PC-9 (cell line): Measurements from ENCODE around the gene KIF11. TPM values are rescaled to one million over a fixed set of nuclear protein-coding genes. Genes with fewer than 3 reads are reported as not detected.
"Not testable (repeated sequence)": the region's sequence is repeated elsewhere in the genome, so short reads cannot be mapped to it uniquely, and the experiment has no call there.

Source experiments
- BruUV-seq: library from RNA; stranded (reverse); fragments of 400-500 nt; replicated peaks from 2 replicates; lab custom pipeline; 2021; lab: Mats Ljungman, UMichigan
- CTCF ChIA-PET: fragments of 300-600 bp; sonication (Branson Sonifier 250); formaldehyde crosslinking; loops from one replicate; lab custom pipeline; 2022; ENCODE audit warnings: antibody characterized with exemption; lab: Charles Lee
- POLR2A ChIA-PET: fragments of 300-600 bp; sonication (Branson Sonifier 250); formaldehyde crosslinking; loops from one replicate; lab custom pipeline; 2022; ENCODE audit warnings: antibody characterized with exemption; ENCODE audit not compliant: unreplicated experiment; lab: Charles Lee
- DNase-seq, 2 experiments: peaks; one replicate each; pipeline versions ENCODE4 v3.0.0 to v3.0.0-alpha.2; 2015 to 2022; ENCODE audit warnings: mixed read lengths in 1 of 2
- H2AFZ ChIP-seq: fragments of 200-600 bp; sonication (generic); 2 replicates; pipeline ENCODE4 v1.8.1; 2017; ENCODE audit warnings: antibody characterized with exemption
- H3F3A ChIP-seq: fragments of 200-600 bp; sonication (generic); 2 replicates; pipeline ENCODE4 v1.8.1; 2017; ENCODE audit warnings: antibody characterized with exemption, mild to moderate bottlenecking, low read depth; ENCODE audit not compliant: insufficient read depth
- H3K27ac ChIP-seq: fragments of 200-600 bp; sonication (generic); 2 replicates; pipeline ENCODE4 v1.6.1; 2016; ENCODE audit warnings: mixed run types
- H3K27me3 ChIP-seq: fragments of 200-600 bp; sonication (generic); 2 replicates; pipeline ENCODE4 v1.6.1; 2016; ENCODE audit warnings: low read depth, mixed run types; ENCODE audit not compliant: insufficient read depth
- H3K36me3 ChIP-seq: fragments of 200-600 bp; sonication (generic); 2 replicates; pipeline ENCODE4 v1.6.1; 2016; ENCODE audit warnings: low read depth, mixed run types
- H3K4me1 ChIP-seq: fragments of 200-600 bp; sonication (generic); replicated peaks from 2 replicates; pipeline ENCODE4 v1.6.1; 2016; ENCODE audit warnings: mixed run types; ENCODE audit not compliant: insufficient read depth
- H3K4me2 ChIP-seq: fragments of 200-600 bp; sonication (generic); 2 replicates; pipeline ENCODE4 v1.6.1; 2017; ENCODE audit warnings: mixed run types
- H3K4me3 ChIP-seq: fragments of 200-600 bp; sonication (generic); 2 replicates; pipeline ENCODE4 v1.6.1; 2016; ENCODE audit warnings: mixed run types
- H3K79me2 ChIP-seq: fragments of 200-600 bp; sonication (generic); 2 replicates; pipeline ENCODE4 v1.6.1; 2017; ENCODE audit warnings: low read depth, mixed run types
- H3K9me2 ChIP-seq: fragments of 200-600 bp; sonication (generic); 2 replicates; pipeline ENCODE4 v1.8.1; 2017; ENCODE audit warnings: mild to moderate bottlenecking; ENCODE audit not compliant: insufficient read depth
- H3K9me3 ChIP-seq: fragments of 200-600 bp; sonication (generic); 2 replicates; pipeline ENCODE4 v1.8.1; 2016; ENCODE audit warnings: low read depth; ENCODE audit not compliant: insufficient read depth
- H4K20me1 ChIP-seq: fragments of 200-600 bp; sonication (generic); 2 replicates; pipeline ENCODE4 v1.8.1; 2017; ENCODE audit not compliant: insufficient read depth
- EZH2 ChIP-seq: fragments of 200-600 bp; sonication (generic); IDR thresholded peaks from 2 replicates; pipeline ENCODE4 v1.8.0; 2017; ENCODE audit warnings: antibody characterized with exemption, low read depth
- intact Hi-C: fragments of 100-400 bp; cut with micrococcal nuclease; formaldehyde crosslinking; loops from one replicate; pipeline ENCODE4 v1.10.0; 2022; ENCODE audit not compliant: unreplicated experiment
- total RNA-seq: library from RNA; stranded (reverse); gene quantifications from 2 replicates; pipeline ENCODE4 v1.2.3, GENCODE V29; 2021
- TF ChIP-seq, protein P1 (sequence below): fragments of 200-600 bp; sonication (generic); conservative IDR thresholded peaks from 2 replicates; pipeline ENCODE4 v1.6.1; 2017; ENCODE audit warnings: mixed run types, antibody characterized with exemption, mild to moderate bottlenecking, moderate library complexity

The KIF11 gene
- total RNA-seq, 1 experiment from 2014 or later, result 35.7 TPM

GRCh38 chr10:92567952-92568600 lies 24.9 kb upstream of the KIF11 start:
- DNase-seq, result peak in 1 of 2 experiments; percentile 79
- BruUV-seq, result no TSS peak

GRCh38 chr10:92569071-92569470 lies 23.9 kb upstream of the KIF11 start:
- TF ChIP-seq EZH2, result no peak
- TF ChIP-seq, protein P1, sequence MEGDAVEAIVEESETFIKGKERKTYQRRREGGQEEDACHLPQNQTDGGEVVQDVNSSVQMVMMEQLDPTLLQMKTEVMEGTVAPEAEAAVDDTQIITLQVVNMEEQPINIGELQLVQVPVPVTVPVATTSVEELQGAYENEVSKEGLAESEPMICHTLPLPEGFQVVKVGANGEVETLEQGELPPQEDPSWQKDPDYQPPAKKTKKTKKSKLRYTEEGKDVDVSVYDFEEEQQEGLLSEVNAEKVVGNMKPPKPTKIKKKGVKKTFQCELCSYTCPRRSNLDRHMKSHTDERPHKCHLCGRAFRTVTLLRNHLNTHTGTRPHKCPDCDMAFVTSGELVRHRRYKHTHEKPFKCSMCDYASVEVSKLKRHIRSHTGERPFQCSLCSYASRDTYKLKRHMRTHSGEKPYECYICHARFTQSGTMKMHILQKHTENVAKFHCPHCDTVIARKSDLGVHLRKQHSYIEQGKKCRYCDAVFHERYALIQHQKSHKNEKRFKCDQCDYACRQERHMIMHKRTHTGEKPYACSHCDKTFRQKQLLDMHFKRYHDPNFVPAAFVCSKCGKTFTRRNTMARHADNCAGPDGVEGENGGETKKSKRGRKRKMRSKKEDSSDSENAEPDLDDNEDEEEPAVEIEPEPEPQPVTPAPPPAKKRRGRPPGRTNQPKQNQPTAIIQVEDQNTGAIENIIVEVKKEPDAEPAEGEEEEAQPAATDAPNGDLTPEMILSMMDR, result no peak
- Histone ChIP-seq H3K79me2 (peaks cover 79% of the 10 kb centered on the region), H3K4me2 (no peak overlapping the region), H3K9me3 (no peaks in the 10 kb centered on the region), H3F3A (peaks cover 5% of the 10 kb centered on the region; the same call in 1 of the 2 replicates), H4K20me1 (no peaks in the 10 kb centered on the region), H3K4me1 (peaks cover 27% of the 10 kb centered on the region), H3K27me3 (no peaks in the 10 kb centered on the region), H3K27ac (peak overlapping the region; percentile 52), H2AFZ (no peak overlapping the region), H3K9me2 (no peaks in the 10 kb centered on the region), H3K4me3 (no peak overlapping the region), H3K36me3 (no peaks in the 10 kb centered on the region)
- DNase-seq, result no peak
- CTCF ChIA-PET, result no interaction called here
- no TSS peak for BruUV-seq
- POLR2A ChIA-PET, result no interaction called here
- intact Hi-C loops, result no loop called here

More at GRCh38 chr10:92567952-92568600, 24.9 kb upstream of the KIF11 start:
- no peak overlapping the region for H2AFZ ChIP-seq
- peaks cover 27% of the 10 kb centered on the region for H3K4me1 ChIP-seq
- H3K36me3 ChIP-seq, result no peaks in the 10 kb centered on the region
- no peak for TF ChIP-seq EZH2
- TF ChIP-seq, protein P1, result no peak
- H3K9me3 ChIP-seq, result no peaks in the 10 kb centered on the region
- ChIA-PET POLR2A (interaction anchor here (0.7 kb wide), 1 partner anchor 420 kb away, joined by 4 read pairs; no protein-coding TSS in a partner anchor), CTCF (no interaction called here)
- no peaks in the 10 kb centered on the region for H3K9me2 ChIP-seq
- peak overlapping the region; percentile 52 for H3K27ac ChIP-seq
- no peak overlapping the region for H3K4me3 ChIP-seq
- H3K79me2 ChIP-seq, result peaks cover 77% of the 10 kb centered on the region
- intact Hi-C loops, result no loop called here
- H3K4me2 ChIP-seq, result peak overlapping the region; percentile 67
- no peaks in the 10 kb centered on the region for H3K27me3 ChIP-seq
- peaks cover 5% of the 10 kb centered on the region; the same call in 1 of the 2 replicates for H3F3A ChIP-seq
- no peaks in the 10 kb centered on the region for H4K20me1 ChIP-seq

GRCh38 chr10:92569663-92570062 lies 23.3 kb upstream of the KIF11 start:
- H3K9me2 ChIP-seq, POLR2A ChIA-PET, H2AFZ ChIP-seq, H4K20me1 ChIP-seq, intact Hi-C loops, H3K27me3 ChIP-seq, H3K9me3 ChIP-seq, H3K36me3 ChIP-seq, H3K27ac ChIP-seq, BruUV-seq, H3K4me3 ChIP-seq, DNase-seq, CTCF ChIA-PET, H3K4me2 ChIP-seq: not testable (repeated sequence)
- peaks cover 11% of the 10 kb centered on the region; the same call in 1 of the 2 replicates for H3F3A ChIP-seq
- H3K79me2 ChIP-seq, result peaks cover 79% of the 10 kb centered on the region
- H3K4me1 ChIP-seq, result peaks cover 27% of the 10 kb centered on the region
